Measurements from ENCODE around the gene COL4A1.

COL4A1 gene

DNA sequence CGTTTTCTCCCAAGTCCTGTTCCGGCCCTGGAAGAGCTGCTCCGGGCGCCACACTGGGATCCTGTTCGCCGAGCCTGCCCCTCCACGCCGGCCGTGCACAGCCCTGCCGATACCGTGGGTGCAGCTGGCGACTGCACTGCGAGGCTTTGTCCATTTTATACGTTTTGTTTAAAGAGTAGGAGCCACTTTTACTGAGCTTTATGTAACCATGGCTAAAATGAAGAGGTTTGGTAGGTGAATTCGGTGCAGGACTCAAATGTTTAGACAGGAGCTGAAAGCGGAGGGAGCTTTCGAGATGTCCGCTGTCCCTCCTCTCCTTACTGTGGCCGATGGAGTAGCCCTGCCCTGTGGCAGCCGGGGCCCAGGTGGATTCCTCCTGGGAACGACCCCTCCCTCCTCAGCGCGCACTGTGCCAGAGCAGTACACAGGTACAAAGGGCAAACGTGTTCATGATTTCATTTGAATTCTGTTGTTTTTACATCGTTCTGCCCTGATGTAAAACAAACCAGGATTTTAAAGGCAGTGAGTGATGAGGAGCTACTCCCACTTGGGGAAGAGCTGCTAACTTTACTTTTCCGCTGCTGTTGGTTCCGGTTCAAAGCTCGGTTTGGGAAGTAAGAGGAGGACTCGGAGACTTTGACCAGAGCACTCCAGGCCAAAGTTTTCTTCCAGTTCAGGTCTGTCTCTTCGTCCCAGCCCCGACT is 1.9 kb upstream of the COL4A1 start:
- DNase-seq: no peak

DNA sequence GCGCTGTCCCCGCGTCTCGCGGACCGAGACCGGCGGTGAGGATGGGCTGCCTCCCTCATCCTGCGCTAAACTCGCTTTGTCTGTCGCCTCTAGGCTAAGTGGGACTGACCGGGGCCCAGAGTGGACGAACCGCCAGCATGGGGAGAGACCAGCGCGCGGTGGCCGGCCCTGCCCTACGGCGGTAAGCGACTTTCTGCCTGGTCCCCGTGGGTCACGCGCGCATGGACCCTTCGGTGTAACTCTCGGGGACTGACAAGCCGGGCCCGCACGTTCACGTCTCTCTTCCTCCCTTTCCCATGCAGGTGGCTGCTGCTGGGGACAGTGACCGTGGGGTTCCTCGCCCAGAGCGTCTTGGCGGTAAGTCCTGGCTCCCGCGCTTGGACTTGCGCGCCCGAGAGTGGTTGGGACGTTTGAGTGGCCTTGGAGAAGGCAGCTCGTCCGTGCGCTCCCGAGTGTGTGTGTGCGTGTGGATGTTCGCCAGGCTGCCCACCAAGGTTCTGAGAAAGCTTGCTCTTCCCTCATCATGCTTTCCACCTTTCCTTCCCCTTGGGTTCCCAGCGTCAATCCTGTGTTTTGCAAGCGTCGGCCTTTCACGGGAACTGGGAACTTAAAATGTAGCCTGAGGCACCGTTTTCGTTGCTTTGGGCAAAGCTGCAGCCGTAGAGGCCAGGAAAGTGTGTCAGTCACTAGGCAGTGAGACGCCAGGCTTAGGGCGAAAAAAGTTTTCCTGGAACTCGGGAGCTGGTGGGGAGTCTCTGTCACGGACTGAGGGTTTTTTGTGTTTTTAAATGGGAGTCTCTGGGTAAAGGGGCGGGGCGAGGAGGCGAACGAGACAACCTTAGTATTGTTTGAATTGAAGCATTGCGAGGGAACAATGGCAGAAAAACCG is 1.1 kb upstream of the COL4A1 start:
- no peak for DNase-seq

DNA sequence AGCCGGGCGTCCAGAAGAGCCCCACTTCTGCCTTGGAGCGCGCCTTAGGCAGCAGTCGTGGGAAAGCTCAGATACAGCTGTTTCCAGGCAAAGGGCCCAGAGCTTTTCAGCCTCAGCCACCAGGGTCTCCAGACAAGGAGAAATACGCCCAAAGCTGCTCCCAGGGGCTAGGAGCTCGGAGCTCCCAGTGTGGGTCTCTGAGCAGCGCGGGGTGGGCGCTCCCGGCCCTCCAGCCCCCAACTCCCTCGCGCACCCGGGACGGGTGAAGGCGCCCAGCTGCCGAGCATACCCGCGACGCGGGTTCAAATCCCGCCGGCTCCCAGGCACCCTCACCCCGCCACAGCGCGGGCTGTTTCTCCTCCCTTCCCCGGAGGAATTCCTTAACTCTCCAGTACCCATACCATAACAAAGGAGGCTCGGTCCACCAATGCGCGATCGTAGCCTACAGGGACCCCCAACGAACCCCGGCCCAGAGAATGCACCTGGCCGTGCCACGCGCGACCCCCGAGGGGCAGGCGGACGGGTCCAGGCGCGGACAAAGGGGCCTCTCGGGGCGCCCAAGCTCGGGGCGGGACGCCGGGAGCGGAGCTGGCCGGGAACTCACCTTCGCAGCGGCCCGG is 507 bp downstream of the COL4A1 start:
- DNase-seq: no peak

DNA sequence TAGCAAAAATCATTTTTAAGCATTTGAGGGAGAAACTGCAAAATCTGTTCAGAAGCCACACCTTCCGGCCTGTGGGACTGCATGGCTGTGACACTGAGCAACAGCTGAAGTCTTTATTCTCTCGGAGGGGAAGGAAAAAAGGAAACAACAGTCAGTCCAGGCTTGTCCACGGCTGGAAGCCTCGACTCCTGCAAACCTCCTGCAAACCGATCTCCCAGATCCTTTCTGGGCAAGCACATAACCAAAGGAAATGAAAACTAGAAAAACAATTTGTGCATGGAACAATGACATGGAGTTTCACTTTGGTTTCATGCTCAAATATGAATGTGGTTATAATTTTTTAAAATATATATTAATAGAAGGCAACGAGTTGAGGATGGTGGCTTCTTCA is 1.0 kb downstream of the COL4A1 start:
- DNase-seq: no peak

DNA sequence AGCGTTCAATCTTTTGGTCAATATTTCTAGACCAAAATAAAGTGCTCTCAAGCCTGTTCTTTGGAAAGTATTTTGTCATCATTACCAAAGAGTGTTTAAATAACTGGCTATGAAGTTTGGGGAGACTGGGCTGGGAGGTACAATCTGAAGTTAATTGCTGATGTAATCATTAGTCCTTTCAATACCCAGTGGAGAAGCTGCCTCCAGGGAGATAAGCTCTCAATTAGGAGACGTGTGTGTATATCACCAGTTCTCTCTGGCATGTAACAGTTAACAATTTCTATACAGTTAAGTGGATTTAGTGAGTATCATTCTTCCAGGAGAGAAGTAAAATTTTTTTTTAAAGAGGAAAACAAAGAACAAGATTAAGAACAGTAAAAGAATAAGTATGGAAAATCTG is 1.4 kb downstream of the COL4A1 start:
- no peak for DNase-seq

DNA sequence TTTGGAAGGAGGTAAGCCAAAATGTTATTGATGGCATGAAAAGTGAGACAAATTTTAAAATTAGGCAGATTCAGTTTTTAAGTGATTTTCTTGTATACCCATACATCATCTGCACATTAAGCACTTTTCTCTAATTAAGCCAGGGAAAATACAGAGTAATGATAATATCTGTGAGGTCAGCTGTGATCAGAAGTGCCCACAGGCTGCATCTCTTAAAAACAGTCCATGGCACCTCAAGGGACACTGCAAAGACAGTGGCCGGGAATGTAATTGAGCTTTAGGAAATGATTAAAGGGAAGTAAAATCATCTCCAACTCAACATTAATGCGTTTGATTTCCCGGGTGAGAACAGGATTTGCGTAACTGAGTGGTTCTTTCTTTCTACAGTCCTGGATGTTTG is 2.0 kb downstream of the COL4A1 start:
- DNase-seq: no peak

DNA sequence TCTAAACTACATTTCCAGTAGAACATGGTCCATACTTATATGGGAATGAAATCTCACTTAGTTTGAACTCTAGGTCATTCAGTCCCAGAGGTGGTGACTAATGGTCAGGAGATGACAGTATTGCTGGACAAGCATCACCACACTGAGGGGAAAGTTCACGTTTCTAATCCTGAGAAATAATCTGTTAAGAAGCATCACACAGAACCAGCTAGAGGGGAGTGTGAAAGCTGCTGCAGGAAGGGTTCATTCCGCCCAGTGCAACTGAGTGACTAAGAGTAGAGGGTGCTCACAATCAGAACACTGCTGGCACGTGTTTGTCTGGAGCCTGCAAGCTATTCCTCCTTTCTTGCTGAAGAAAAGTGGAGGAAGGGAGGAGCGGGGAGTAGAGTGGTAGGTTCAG is 2.7 kb downstream of the COL4A1 start:
- no peak for DNase-seq

DNA sequence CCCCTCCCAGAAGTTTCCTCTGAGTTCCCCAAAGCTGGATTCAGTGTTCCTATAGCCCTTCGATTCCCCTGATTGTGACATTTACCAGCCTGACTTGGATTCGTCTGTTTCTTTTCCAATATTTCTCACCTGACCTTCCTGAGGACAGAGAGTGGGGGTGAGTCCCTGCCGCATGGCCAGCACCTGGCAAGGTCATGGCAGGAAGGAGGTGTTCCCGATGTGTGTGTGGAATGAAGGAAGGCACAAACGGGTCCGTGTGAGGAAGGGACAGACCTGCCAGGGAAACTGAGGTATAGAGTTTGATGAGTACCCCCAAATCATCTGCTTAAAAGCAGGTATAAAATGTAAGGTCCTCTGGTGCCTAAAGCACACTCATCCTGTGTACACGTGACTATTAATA is 3.3 kb downstream of the COL4A1 start:
- no peak for DNase-seq

DNA sequence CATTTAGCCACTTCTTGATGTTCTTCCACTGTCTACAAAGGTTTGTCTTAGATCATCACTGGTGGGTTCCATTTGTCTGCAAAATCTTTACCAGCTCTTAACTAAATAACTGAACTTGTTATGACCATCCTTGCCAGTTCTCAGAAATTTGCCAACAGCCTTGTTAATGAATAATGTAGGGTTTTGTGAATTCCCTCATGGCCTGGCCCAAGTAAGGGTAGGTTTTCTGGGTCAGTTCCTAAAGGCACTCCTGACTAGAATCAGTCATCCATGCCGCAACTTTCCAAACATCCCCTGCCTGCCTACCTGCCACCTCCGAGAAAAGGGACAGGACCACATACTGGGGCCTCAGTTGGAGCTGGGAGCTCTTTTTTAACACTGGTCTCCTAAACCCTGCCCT is 4.0 kb downstream of the COL4A1 start:
- DNase-seq: no peak

DNA sequence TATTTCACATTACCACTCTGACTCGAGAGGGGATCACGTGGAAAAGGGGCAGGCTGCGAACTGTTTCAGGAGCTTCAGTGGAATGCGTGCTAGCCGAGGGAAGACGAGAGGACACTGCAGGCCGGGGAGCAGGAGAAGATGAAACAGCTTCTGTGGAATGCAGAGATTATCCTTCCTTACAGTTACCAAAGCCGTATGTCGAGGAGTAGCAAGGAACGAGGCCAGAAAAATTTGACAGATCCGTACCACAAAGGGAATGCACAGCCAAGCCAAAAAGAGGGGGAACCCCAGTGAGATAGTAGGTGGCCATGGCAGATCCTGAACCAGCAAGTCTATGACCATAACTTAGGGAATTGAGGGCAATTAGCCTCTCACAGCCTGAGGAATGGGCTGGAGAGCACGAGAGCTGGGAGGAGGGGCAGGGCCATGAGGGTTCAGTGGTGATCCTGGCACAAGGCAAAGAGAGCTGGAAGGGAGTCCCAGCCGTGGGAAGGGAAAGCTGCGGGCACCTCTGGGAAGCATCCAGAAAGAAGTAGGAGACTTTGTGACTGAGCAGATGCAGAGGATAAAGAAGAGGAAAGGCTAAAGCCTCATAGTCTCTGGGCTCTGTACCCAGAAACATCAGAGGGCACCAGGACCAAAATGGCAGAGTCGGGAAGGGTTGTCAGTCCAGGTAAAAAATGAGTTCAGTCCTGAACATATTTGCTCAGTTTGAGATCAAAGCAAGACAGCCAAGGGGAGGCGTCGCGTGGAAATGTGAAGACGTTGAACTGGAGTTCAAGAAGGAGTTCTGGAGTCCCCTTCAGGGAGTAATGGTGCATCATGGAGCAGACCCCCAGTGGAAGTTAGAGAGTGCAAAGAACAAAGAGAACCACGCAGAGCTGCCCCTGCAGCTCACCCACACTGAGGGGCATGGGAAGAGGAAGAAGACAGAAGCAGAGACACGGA is 5.1 kb downstream of the COL4A1 start:
- DNase-seq: peak; percentile 94

DNA sequence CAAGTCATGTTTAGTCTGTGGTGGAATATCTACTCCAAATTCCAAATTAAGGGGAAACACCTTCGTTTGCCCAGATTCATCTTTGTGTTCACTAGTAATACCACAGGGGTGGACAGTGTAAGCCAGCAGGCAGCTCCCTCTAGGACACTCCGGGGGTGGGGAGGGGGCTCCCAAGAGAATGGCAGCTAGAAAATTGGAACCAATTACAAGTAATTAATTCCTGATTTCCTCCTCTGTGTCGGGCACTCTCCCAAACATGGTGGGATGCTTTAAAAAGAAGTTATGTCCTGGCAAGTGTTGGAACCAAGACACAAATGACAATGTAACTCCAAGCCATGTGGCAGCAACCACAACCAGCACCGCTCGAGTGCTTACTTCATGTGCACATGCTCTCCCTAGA is 5.9 kb downstream of the COL4A1 start:
- no peak for DNase-seq

DNA sequence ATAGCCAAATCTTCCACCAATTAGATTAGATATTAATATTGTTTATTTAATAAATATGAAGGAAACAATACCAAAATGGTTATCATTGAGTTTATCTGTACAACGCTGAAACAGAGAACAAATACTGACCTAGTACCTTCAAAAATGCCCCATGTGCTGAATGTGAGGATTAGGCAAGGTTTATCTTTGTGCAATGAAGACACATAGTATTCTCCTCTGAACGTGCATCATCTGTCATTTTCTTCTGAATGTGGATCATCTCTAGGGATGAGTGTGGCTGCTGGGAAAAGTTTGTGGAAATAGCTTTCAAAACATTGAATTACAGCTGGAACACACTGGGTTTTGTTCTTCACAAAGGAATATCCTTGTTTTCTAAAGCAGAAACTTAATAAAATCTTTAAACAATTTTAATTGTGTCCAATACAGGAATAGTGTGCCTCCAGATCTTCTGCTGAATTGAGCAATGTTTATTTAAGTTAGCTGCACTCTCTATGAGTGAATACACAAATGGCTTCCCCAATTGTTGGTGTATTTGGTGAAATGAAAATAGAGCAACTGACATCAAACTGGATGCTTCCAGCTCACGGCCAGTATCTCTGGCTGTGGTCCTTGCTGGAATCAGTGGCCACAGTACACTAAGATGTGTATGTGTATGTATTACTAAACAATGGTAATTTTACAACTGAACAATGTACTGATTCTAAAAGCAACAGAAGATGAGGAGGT is 6.7 kb downstream of the COL4A1 start:
- DNase-seq: no peak

DNA sequence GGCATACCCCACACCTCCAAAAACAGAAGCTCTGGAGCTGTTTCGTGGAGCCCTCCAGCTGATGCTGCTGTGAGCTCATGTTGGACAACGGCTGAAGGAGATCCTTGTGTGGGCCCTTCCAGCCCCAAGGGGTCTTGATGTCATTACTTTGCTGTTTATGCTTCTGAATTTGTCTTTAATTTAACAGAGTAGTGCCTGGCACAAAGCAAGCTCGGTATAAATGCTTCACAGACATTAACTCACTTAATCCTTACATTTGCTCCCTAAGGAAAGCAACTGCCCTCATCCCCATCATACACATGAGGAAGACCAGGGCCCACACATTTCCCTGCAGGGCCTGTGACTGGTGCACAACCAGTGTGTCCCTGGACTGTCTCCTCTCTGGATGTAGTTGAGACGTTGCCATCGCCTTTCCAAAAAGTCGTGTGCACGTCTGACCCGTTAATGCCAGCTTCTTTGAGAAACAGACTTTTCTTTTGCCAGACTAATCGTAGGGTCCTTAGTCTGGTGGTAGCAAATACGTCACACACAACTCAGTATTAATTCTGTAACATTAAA is 7.6 kb downstream of the COL4A1 start:
- no peak for DNase-seq

DNA sequence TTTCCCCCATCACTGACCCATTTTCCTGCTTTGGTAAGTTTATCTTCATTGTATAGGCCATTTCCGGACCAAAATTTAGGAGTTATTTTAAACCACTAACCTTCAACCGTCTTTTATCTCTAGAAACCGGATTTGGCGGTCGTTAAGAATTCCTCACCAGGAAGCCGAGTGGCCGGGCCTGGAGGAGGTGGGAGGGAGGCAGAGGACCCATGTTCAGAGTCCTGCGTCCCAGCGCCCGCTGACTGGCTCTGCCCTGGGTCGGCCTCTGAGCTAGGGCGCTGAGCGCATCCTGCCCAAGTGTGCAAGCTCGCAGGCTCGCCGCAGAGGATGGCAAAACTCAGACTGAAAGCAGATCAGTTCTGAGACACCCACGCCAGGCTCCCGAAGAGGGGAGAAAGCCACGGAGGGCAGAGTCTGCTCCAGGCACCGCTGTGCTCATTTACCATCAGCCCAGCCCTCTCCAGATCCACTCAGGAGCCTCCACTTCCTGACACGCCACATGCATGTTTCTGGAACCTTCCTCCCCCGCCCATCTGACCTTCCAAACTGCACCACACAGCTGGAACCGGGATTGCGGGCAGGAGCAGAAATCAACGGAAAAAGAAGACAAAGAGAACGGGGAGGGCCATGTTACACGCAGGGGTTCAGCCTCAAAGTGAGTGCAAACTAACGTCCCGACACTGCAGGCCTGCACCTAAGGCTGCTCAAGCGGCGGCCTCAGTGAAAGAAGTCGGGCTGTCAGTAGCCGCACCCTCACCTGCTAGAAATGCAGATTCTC is 8.3 kb downstream of the COL4A1 start:
- DNase-seq: no peak

DNA sequence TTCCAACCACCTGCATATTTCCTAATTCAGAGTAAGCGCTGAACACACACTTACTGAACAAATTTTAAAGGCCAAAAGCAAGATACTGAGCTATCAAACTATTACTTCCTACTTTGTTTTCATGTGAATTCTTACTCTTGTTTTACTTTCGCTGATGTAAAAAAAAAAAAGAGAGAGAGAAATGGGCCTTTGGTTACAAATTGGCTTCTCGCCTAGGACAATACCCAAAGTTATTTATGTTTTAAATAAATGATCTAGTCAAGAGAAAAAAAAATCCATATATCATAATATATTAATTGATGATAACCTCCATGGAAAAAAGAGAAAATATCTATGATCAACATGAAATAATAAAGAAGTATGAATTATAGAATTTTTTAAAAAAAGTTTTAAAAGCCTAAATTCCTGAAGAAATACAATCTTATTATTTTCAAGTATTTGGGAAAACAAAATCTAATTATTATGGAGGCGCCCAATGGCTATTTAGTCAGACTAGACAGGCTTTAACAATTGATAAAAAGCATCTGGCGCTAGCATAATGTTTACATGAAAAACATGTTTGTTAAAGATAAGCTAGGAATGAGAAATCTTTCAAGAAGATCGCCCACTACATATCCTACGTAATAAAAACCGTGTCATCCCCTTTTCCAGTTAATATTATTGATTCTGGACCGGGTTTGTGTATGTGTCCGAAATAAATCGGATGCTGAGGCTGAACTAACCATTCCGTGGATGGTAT is 9.0 kb downstream of the COL4A1 start:
- DNase-seq: no peak

DNA sequence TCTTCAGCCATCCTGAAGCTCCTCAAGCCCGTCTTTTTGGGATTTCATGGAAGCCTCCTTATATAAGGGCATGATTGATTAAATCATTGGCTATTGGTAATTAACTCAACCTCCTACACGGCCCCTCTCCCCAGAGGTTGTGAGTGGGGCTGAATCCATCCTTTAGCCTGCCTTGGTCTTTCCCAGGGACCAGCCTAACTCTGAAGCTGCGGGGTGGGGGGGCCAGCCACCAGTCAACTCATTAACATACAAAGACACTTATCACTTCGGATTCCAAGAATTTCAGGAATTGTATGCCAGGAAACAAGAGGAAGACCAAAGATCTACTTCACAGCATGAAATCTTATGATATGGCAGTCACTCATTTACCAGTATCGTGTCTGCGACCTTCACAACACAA is 9.9 kb downstream of the COL4A1 start:
- DNase-seq: no peak

DNA sequence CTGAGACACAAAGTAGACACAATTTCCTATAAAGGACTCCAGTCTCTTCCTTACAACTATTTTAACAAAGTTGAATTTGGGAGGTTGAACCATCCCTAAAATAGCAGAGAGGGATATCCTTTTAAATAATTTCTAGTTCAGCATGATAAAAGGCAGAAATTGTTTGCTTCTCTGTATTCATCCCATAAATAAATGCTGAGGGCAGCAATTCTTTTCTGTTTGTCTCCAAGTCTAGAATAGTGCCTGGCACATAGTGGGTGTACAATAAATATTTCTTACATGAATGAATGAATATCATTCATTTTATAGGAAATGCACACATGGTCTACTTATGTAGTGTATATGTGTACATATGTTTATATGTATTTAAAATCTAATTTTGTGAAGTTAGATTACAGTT is 12.3 kb downstream of the COL4A1 start:
- no peak for DNase-seq

DNA sequence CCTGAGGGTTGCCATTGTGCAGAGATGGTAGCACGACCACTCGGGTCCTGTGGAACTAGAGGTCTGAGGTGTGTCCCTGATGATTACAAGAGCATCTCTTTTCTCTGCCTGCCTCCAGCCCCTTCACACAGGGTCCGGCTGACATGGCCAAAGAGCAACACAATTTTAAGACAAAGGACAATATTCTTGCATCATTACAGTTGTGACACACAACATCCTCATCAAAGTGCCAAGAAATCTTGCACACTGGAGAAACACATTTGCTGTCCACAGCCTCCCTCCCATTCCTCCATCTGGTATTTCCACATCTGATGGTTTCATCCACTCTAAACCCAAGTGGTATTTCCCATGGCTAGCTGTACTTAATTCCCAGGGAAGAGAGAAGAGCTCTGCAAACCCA is 12.8 kb downstream of the COL4A1 start:
- DNase-seq: no peak

DNA sequence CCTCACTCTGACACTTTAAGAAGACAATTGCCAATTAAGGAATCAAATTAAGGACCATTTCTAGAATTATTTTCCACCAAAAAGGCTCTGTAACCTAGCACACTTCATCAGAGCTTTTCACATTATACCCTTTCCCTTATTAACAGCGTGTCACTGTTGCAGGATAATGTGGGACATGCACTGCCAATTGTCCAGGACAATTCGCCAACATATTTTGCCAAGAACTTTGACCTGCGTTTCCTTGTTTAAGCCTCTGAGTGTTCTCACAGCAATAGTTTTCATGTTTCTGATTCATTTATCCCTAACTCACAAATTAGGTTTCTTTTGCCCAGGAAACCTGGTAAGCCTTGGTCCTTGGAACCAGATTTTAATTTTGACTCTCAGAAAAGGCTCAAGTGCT is 13.3 kb downstream of the COL4A1 start:
- no peak for DNase-seq

DNA sequence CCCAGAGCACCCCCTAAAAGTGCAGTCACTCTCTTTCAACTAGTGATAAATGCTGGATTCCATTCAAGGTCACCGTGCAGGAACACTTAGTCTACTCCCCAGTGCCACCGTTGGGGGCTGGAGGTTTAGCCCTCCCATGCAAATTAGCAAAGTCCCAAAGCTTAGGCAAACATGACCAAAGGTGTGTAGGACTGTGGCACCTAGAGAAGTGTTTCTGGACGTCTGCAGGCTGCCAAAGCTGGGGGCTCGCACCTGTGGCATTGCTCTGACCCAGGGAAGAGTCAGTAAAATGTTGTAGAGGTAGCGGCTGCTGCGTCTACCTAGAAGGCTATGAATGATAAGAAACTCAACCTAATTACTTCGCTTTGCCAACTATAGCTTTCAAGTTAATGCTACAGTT is 13.9 kb downstream of the COL4A1 start:
- no peak for DNase-seq

Measured in NCI-H226 (cell line).